HCT116 (cell line): Measurements from ENCODE around the gene KDM2B.

Source experiments
- CTCF ChIP-seq, 3 experiments: fragments of 200-600 bp in 1 of 3; sonication (generic) in 1 of 3; IDR thresholded peaks in 2 of 3; conservative IDR thresholded peaks in 1 of 3; 2 replicates each; pipeline ENCODE4 v1.5.1; 2012 to 2017; ENCODE audit warnings: low read depth in 2 of 3, low read length in 2 of 3, antibody characterized with exemption in 1 of 3, borderline replicate concordance in 1 of 3, control low read depth in 1 of 3, mild to moderate bottlenecking in 1 of 3, mixed read lengths in 1 of 3, mixed run types in 1 of 3, moderate library complexity in 1 of 3; ENCODE audit not compliant: insufficient read depth in 1 of 3
- EGR1 ChIP-seq: IDR thresholded peaks from 2 replicates; pipeline ENCODE4 v1.6.1; 2012; ENCODE audit warnings: low read depth
- JUND ChIP-seq: IDR thresholded peaks from 2 replicates; pipeline ENCODE4 v1.6.1; 2012
- POLR2A ChIP-seq: IDR thresholded peaks from 2 replicates; pipeline ENCODE4 v1.7.0; 2011; ENCODE audit warnings: borderline replicate concordance; ENCODE audit not compliant: insufficient read depth, insufficient read length; ENCODE audit errors: extremely low read depth
- RAD21 ChIP-seq: IDR thresholded peaks from 2 replicates; pipeline ENCODE4 v1.6.1; 2012; ENCODE audit warnings: low read depth, mild to moderate bottlenecking
- SIN3A ChIP-seq: IDR thresholded peaks from 2 replicates; pipeline ENCODE4 v1.6.1; 2012; ENCODE audit warnings: low read depth
- YY1 ChIP-seq: IDR thresholded peaks from 2 replicates; pipeline ENCODE4 v1.6.1; 2011; ENCODE audit warnings: low read length, low read depth, moderate library complexity, mild to moderate bottlenecking; ENCODE audit not compliant: insufficient replicate concordance; ENCODE audit errors: extremely low read depth
- TF ChIP-seq, protein P1 (sequence below): IDR thresholded peaks from 2 replicates; pipeline ENCODE4 v1.6.1; 2012; ENCODE audit warnings: low read depth

- TF ChIP-seq POLR2A (no peak), YY1 (no peak), EGR1 (no peak), CTCF (IDR thresholded peaks at IDR 0.05 in 2 of 3, conservative IDR thresholded peaks at IDR 0.05 in 1 of 3; ENCODE audit: borderline replicate concordance in 1 of 3, insufficient read depth in 1 of 3, low read depth in 2 of 3, low read length in 2 of 3) (no peak), SIN3A (no peak), RAD21 (no peak), JUND (no peak)
- TF ChIP-seq, protein P1, sequence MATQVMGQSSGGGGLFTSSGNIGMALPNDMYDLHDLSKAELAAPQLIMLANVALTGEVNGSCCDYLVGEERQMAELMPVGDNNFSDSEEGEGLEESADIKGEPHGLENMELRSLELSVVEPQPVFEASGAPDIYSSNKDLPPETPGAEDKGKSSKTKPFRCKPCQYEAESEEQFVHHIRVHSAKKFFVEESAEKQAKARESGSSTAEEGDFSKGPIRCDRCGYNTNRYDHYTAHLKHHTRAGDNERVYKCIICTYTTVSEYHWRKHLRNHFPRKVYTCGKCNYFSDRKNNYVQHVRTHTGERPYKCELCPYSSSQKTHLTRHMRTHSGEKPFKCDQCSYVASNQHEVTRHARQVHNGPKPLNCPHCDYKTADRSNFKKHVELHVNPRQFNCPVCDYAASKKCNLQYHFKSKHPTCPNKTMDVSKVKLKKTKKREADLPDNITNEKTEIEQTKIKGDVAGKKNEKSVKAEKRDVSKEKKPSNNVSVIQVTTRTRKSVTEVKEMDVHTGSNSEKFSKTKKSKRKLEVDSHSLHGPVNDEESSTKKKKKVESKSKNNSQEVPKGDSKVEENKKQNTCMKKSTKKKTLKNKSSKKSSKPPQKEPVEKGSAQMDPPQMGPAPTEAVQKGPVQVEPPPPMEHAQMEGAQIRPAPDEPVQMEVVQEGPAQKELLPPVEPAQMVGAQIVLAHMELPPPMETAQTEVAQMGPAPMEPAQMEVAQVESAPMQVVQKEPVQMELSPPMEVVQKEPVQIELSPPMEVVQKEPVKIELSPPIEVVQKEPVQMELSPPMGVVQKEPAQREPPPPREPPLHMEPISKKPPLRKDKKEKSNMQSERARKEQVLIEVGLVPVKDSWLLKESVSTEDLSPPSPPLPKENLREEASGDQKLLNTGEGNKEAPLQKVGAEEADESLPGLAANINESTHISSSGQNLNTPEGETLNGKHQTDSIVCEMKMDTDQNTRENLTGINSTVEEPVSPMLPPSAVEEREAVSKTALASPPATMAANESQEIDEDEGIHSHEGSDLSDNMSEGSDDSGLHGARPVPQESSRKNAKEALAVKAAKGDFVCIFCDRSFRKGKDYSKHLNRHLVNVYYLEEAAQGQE, result no peak
Measured at GRCh38 chr12:121545480-121545879, 35.3 kb downstream of the KDM2B start.
